Measurements from ENCODE around the gene PUS10.

GRCh38 chr2:60899892-60900249, 118.2 kb downstream of the PUS10 start:
- no peak for TF ChIP-seq JUND (IDR thresholded peaks at IDR 0.05; ENCODE audit: low read length)
- TF ChIP-seq, protein P1, sequence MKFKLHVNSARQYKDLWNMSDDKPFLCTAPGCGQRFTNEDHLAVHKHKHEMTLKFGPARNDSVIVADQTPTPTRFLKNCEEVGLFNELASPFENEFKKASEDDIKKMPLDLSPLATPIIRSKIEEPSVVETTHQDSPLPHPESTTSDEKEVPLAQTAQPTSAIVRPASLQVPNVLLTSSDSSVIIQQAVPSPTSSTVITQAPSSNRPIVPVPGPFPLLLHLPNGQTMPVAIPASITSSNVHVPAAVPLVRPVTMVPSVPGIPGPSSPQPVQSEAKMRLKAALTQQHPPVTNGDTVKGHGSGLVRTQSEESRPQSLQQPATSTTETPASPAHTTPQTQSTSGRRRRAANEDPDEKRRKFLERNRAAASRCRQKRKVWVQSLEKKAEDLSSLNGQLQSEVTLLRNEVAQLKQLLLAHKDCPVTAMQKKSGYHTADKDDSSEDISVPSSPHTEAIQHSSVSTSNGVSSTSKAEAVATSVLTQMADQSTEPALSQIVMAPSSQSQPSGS (IDR thresholded peaks at IDR 0.05; ENCODE audit: low read length) = no peak
- TF ChIP-seq, protein P2, sequence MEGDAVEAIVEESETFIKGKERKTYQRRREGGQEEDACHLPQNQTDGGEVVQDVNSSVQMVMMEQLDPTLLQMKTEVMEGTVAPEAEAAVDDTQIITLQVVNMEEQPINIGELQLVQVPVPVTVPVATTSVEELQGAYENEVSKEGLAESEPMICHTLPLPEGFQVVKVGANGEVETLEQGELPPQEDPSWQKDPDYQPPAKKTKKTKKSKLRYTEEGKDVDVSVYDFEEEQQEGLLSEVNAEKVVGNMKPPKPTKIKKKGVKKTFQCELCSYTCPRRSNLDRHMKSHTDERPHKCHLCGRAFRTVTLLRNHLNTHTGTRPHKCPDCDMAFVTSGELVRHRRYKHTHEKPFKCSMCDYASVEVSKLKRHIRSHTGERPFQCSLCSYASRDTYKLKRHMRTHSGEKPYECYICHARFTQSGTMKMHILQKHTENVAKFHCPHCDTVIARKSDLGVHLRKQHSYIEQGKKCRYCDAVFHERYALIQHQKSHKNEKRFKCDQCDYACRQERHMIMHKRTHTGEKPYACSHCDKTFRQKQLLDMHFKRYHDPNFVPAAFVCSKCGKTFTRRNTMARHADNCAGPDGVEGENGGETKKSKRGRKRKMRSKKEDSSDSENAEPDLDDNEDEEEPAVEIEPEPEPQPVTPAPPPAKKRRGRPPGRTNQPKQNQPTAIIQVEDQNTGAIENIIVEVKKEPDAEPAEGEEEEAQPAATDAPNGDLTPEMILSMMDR (IDR thresholded peaks at IDR 0.05; ENCODE audit: control extremely low read depth in 1 of 3, insufficient read depth in 1 of 3, low read depth in 1 of 3, low read length in 3 of 3) = no peak
- TF ChIP-seq CHD1 (IDR thresholded peaks at IDR 0.05; ENCODE audit: low read depth, low read length) = no peak
- no peak for TF ChIP-seq JUN (IDR thresholded peaks at IDR 0.05; ENCODE audit: low read depth, low read length)
- TF ChIP-seq ZNF274 (IDR thresholded peaks at IDR 0.05; ENCODE audit: borderline replicate concordance, extremely low read depth, low read length) = no peak
- TF ChIP-seq EGR1 (IDR thresholded peaks at IDR 0.05; ENCODE audit: borderline replicate concordance, low read depth, low read length) = no peak
- TF ChIP-seq HDAC6 (IDR thresholded peaks at IDR 0.05; ENCODE audit: low read depth, low read length) = no peak
- TF ChIP-seq POLR2A (IDR thresholded peaks at IDR 0.05; ENCODE audit: control extremely low read depth in 1 of 2, low read depth in 2 of 2, low read length in 2 of 2) = no peak
- TF ChIP-seq SP1 (IDR thresholded peaks at IDR 0.05; ENCODE audit: low read depth, low read length) = no peak
- no peak for TF ChIP-seq POLR2AphosphoS5 (IDR thresholded peaks at IDR 0.05; ENCODE audit: low read depth, low read length)
